ENCODE data around the gene METTL1. TPM values are rescaled to one million over a fixed set of nuclear protein-coding genes. Genes with fewer than 3 reads are reported as not detected.

Gene METTL1
- total and polyA plus RNA-seq, 9 of the 15 experiments (the other 6 are each of a cell fraction or from before 2014, with no cell fraction given): 12.6 to 65.9 (median 39.2) TPM

- Histone ChIP-seq H3K27me3 (ENCODE audit: control insufficient read depth in 2 of 2, insufficient read depth in 2 of 2, low read length in 2 of 2) (peaks cover 35 to 64% of the 10 kb centered on the region in 2 experiments), H3K4me2 (ENCODE audit: insufficient read depth, low read length) (no peak overlapping the region), H4K20me1 (replicated peaks; ENCODE audit: control insufficient read depth, insufficient read depth, low read length) (no peaks in the 10 kb centered on the region; the same call in 1 of the 2 replicates), H2AFZ (ENCODE audit: low read depth, low read length) (no peak overlapping the region), H3K9me3 (replicated peaks; ENCODE audit: control insufficient read depth, insufficient read depth, low read depth, low read length) (no peaks in the 10 kb centered on the region), H3K36me3 (ENCODE audit: control insufficient read depth, insufficient read depth, low read length) (no peaks in the 10 kb centered on the region), H3K4me1 (replicated peaks in 1 of 2; ENCODE audit: control insufficient read depth in 2 of 2, insufficient read depth in 2 of 2, low read length in 2 of 2) (peaks cover 9 to 23% of the 10 kb centered on the region in 2 experiments; a peak in 4 of 5 replicates), H3K9me1 (ENCODE audit: control insufficient read depth, insufficient read depth, low read length) (peaks cover 4% of the 10 kb centered on the region), H3K79me2 (ENCODE audit: control insufficient read depth, insufficient read depth, low read length) (no peaks in the 10 kb centered on the region), H3K4me3 (no peak overlapping the region), H3K9ac (ENCODE audit: insufficient read depth in 1 of 2, low read depth in 2 of 2, low read length in 2 of 2) (no peak overlapping the region), H3K27ac (ENCODE audit: extremely low read depth, low read depth, low read length) (no peak overlapping the region)
- TF ChIP-seq ZFP1 (CRISPR knock-in tag; IDR thresholded peaks at IDR 0.05) (no peak), FOXA1 (IDR thresholded peaks at IDR 0.05; ENCODE audit: borderline replicate concordance) (no peak), MBD2 (IDR thresholded peaks at IDR 0.05; ENCODE audit: borderline replicate concordance, low read depth) (no peak), ZNF165 (CRISPR knock-in tag; IDR thresholded peaks at IDR 0.05; ENCODE audit: borderline replicate concordance) (no peak), ESRRB (CRISPR knock-in tag; IDR thresholded peaks at IDR 0.05; ENCODE audit: borderline replicate concordance) (no peak), HDAC3 (IDR thresholded peaks at IDR 0.05; ENCODE audit: borderline replicate concordance, partially characterized antibody) (no peak), NR1H2 (CRISPR knock-in tag; IDR thresholded peaks at IDR 0.05) (no peak)
- TF ChIP-seq, protein P1, sequence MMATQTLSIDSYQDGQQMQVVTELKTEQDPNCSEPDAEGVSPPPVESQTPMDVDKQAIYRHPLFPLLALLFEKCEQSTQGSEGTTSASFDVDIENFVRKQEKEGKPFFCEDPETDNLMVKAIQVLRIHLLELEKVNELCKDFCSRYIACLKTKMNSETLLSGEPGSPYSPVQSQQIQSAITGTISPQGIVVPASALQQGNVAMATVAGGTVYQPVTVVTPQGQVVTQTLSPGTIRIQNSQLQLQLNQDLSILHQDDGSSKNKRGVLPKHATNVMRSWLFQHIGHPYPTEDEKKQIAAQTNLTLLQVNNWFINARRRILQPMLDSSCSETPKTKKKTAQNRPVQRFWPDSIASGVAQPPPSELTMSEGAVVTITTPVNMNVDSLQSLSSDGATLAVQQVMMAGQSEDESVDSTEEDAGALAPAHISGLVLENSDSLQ (IDR thresholded peaks at IDR 0.05): 0 out of 2 replicates have a peak, but pooled peaks have one; percentile 8
- no peak for ATAC-seq
- 21% methylated on average over 11 of the region's 11 CpGs for WGBS (ENCODE audit: insufficient coverage, low coverage, missing lambda C conversion rate)
- DNase-seq (ENCODE audit: extremely low read depth in 1 of 4, low spot score in 3 of 4): no peak
- in situ Hi-C loops (cut with MboI): loop anchor here (5.0 kb wide), 1 partner anchor 106 kb away; no protein-coding TSS in a partner anchor
- ChIA-PET POLR2A (interaction anchor here (0.6 to 1.5 kb wide), 7 partner anchors 11 to 214 kb away, joined by 3 to 6 read pairs (median 4); partner anchors contain the start of genes CDK4 and TSPAN31), CTCF (ENCODE audit: low intra/inter-chr PET ratio) (interaction anchor here (1.8 kb wide), 1 partner anchor 149 kb away, joined by 4 read pairs; no protein-coding TSS in a partner anchor)
- intact Hi-C loops (cut with micrococcal nuclease): no loop called here
- FAIRE-seq: no peak
- BruUV-seq (replicated peaks): no TSS peak
These were observed 38.9 kb downstream of the METTL1 start for GRCh38 chr12:57732726-57733593.

Measured in K562 (cell line).